HFFc6 (cell line): ENCODE data around the gene ZNF358. TPM values are rescaled to one million over a fixed set of nuclear protein-coding genes. Genes with fewer than 3 reads are reported as not detected.

Source experiments
- DNase-seq: peaks from one replicate; pipeline ENCODE4 v3.0.0-alpha.2; 2018
- H3K27ac Mint-ChIP-seq: 2 replicates; pipeline ENCODE4 v1.8.0; 2020; ENCODE audit warnings: mild to moderate bottlenecking, mixed read lengths
- H3K27me3 Mint-ChIP-seq: 2 replicates; pipeline ENCODE4 v1.8.0; 2021; ENCODE audit warnings: mild to moderate bottlenecking, moderate library complexity, mixed read lengths; ENCODE audit not compliant: insufficient read depth
- H3K36me3 Mint-ChIP-seq: 2 replicates; pipeline ENCODE4 v1.8.0; 2021; ENCODE audit warnings: low read depth, mixed read lengths
- H3K4me1 Mint-ChIP-seq: 2 replicates; pipeline ENCODE4 v1.8.0; 2020; ENCODE audit warnings: low read depth, mixed read lengths
- H3K4me3 Mint-ChIP-seq: 2 replicates; pipeline ENCODE4 v1.8.0; 2020; ENCODE audit warnings: mild to moderate bottlenecking, moderate library complexity, mixed read lengths
- H3K9me3 Mint-ChIP-seq: 2 replicates; pipeline ENCODE4 v1.8.0; 2020; ENCODE audit warnings: mild to moderate bottlenecking, mixed read lengths
- CTCF ChIP-seq: fragments of 200-600 bp; sonication (generic); IDR thresholded peaks from 2 replicates; pipeline ENCODE4 v1.5.0; 2021; ENCODE audit warnings: antibody characterized with exemption, mild to moderate bottlenecking
- total RNA-seq, 6 experiments: library from RNA; stranded (reverse); fragmentation: NEBNext Ultra II Directional; extraction: Animal tissue kit (Norgen Biotek cat#: 25700); gene quantifications; 2 replicates in 1 of 6; 3 replicates in 5 of 6; pipeline ENCODE4 v1.2.3, GENCODE V29; 2021

ZNF358 gene
- total RNA-seq, 6 experiments from 2014 or later, result 30.0 to 41.1 (median 35.8) TPM

- Mint-ChIP-seq H3K9me3 (no peaks in the 10 kb centered on the region), H3K4me1 (no peaks in the 10 kb centered on the region), H3K27ac (no peak overlapping the region), H3K4me3 (no peak overlapping the region), H3K36me3 (peaks cover 35% of the 10 kb centered on the region), H3K27me3 (peaks cover 1% of the 10 kb centered on the region; the same call in 1 of the 2 replicates)
- no peak for DNase-seq
- 0 out of 2 replicates have a peak, but pooled peaks have one; percentile 15 for TF ChIP-seq CTCF
These were observed 40.9 kb downstream of the ZNF358 start for GRCh38 chr19:7556696-7557315.

GRCh38 chr19:7558667-7559066 is 42.8 kb downstream of the ZNF358 start:
- peaks cover 1% of the 10 kb centered on the region; the same call in 1 of the 2 replicates for H3K27me3 Mint-ChIP-seq
- DNase-seq, result no peak
- peaks cover 38% of the 10 kb centered on the region for H3K36me3 Mint-ChIP-seq
- no peaks in the 10 kb centered on the region for H3K9me3 Mint-ChIP-seq
- TF ChIP-seq CTCF, result no peak
- no peaks in the 10 kb centered on the region for H3K4me1 Mint-ChIP-seq
- no peak overlapping the region for H3K27ac Mint-ChIP-seq
- no peak overlapping the region for H3K4me3 Mint-ChIP-seq

- Mint-ChIP-seq H3K27ac (no peak overlapping the region), H3K9me3 (no peaks in the 10 kb centered on the region), H3K4me1 (no peaks in the 10 kb centered on the region), H3K27me3 (peaks cover 1% of the 10 kb centered on the region; the same call in 1 of the 2 replicates), H3K4me3 (no peak overlapping the region), H3K36me3 (peaks cover 37% of the 10 kb centered on the region)
- no peak for DNase-seq
- TF ChIP-seq CTCF, result no peak
These were observed 43.2 kb downstream of the ZNF358 start for GRCh38 chr19:7559102-7559501.

GRCh38 chr19:7560255-7560654 is 44.4 kb downstream of the ZNF358 start:
- Mint-ChIP-seq H3K27me3 (peaks cover 1% of the 10 kb centered on the region; the same call in 1 of the 2 replicates), H3K27ac (no peak overlapping the region), H3K4me1 (no peaks in the 10 kb centered on the region), H3K9me3 (no peaks in the 10 kb centered on the region), H3K4me3 (no peak overlapping the region), H3K36me3 (peaks cover 42% of the 10 kb centered on the region)
- no peak for TF ChIP-seq CTCF
- DNase-seq, result no peak

- Mint-ChIP-seq H3K9me3 (no peaks in the 10 kb centered on the region), H3K27me3 (peaks cover 2% of the 10 kb centered on the region; the same call in 1 of the 2 replicates), H3K4me1 (no peaks in the 10 kb centered on the region), H3K36me3 (peaks cover 38% of the 10 kb centered on the region), H3K27ac (no peak overlapping the region), H3K4me3 (no peak overlapping the region)
- TF ChIP-seq CTCF, result no peak
- no peak for DNase-seq
These were observed 45.4 kb downstream of the ZNF358 start for GRCh38 chr19:7561325-7561724.
